Prostate gland (tissue), 2 donors: ENCODE measurements around the gene JOSD1. TPM values are rescaled to one million over a fixed set of nuclear protein-coding genes. Genes with fewer than 3 reads are reported as not detected.

ENCODE experiments used
- DNase-seq: peaks from one replicate; pipeline ENCODE4 v3.0.0-alpha.2; 2019; ENCODE audit warnings: low spot score
- H3K27ac ChIP-seq, 2 donors: fragments of 200-600 bp; sonication (generic); 2 replicates each; pipeline ENCODE4 v1.5.1; 2017 to 2019
- H3K27me3 ChIP-seq: fragments of 200-600 bp; sonication (generic); replicated peaks from 2 replicates; pipeline ENCODE4 v1.5.1; 2019; ENCODE audit not compliant: insufficient read depth
- H3K36me3 ChIP-seq, 2 donors: fragments of 200-600 bp; sonication (generic); 1 replicate in 1 of 2; 2 replicates in 1 of 2; pipeline versions ENCODE4 v1.5.1 to v1.8.1; 2017 to 2019
- H3K4me1 ChIP-seq: fragments of 200-600 bp; sonication (generic); replicated peaks from 2 replicates; pipeline ENCODE4 v1.5.1; 2019
- H3K4me3 ChIP-seq, 2 donors: fragments of 200-600 bp; sonication (generic); 2 replicates each; pipeline ENCODE4 v1.5.1; 2017 to 2019
- H3K9me3 ChIP-seq: fragments of 200-600 bp; sonication (generic); 2 replicates; pipeline ENCODE4 v1.5.1; 2017
- POLR2A ChIP-seq: fragments of 450-650 bp; IDR thresholded peaks from one replicate; pipeline ENCODE4 v1.6.1; 2016; ENCODE audit warnings: antibody characterized with exemption, mild to moderate bottlenecking
- POLR2AphosphoS5 ChIP-seq: sonication (generic); formaldehyde crosslinking; IDR thresholded peaks from one replicate; pipeline ENCODE4 v1.6.1; 2017; ENCODE audit warnings: antibody characterized with exemption
- WGBS: methylation state at CpG from one replicate; pipeline ENCODE4 v1.1.5; 2018; 5-methylcytosine and 5-hydroxymethylcytosine counted together
- intact Hi-C: fragments of 100-400 bp; cut with DNase I; formaldehyde crosslinking; loops from one replicate; pipeline ENCODE4 v1.14.2; 2022
- total RNA-seq, 2 donors: library from RNA; depleted of rRNA; stranded (reverse); fragments of >200 nt; gene quantifications; one replicate each; pipeline ENCODE4 v1.1.0, GENCODE V29; 2016
- TF ChIP-seq, protein P1 (sequence below), 4 experiments: fragments of 200-600 bp in 2 of 4; fragments of 450-650 bp in 2 of 4; sonication (generic) in 2 of 4; IDR thresholded peaks; 1 replicate in 3 of 4; 2 replicates in 1 of 4; pipeline ENCODE4 v1.5.1; 2016 to 2019; ENCODE audit warnings: antibody characterized with exemption in 4 of 4, mild to moderate bottlenecking in 2 of 4, moderate library complexity in 2 of 4

JOSD1 gene
- total RNA-seq, 2 donors from 2014 or later, result 56.7 to 69.2 TPM

DNA sequence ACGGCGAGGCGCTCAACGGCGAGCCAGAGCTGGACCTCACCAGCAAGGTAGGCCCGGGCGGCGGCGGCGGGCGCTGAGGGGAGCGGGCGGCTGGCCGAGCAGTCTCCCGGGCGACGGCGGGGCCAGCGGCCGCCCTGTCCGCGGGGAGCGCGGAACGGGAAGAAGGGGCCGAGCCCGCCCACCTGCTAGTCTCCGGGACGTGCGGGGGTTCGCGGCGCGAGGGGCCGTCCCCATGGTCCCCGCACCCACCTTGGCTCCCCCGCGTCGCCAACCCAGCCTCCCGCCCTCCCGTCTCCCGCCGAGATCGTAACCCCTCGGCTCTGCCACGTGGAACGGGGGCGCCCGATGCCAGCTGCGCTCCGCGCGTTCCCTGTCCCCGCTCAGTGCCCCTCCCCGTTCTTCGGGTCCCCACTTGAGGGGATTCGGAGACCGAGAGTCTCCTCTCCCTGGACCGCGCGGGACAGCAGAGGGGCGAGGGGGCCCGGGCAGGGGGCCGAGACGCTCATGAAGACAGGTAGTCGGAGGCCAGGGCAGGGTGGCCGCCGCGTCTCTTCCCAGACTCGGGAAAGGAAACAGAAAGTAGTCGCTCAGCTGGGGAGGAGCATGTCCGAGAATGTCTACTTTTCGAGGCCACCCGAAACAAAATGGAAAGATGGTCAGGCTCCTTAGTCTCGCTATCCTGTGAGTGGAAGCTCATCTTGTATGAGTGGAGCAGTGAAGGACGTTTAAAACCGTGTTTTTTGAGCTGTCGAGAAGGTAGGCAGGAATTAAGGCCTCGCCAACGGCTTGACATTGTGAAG lies 5.6 kb upstream of the JOSD1 start:
- DNase-seq, result peak; percentile 21
- intact Hi-C loops, result loop anchor here (10.0 kb wide), 1 partner anchor 202 kb away; the partner anchor contains the start of gene DDX17

GRCh38 chr22:38705235-38706100 lies 4.7 kb upstream of the JOSD1 start, which contains the start of gene GTPBP1:
TSS of gene GTPBP1 (plus strand) at chr22:38705944. CDS start at chr22:38705956, 12 bp downstream.
- H3K36me3 ChIP-seq, result no peaks in the 10 kb centered on the region
- TF ChIP-seq POLR2AphosphoS5, result peak; percentile 100
- TF ChIP-seq POLR2A, result peak; percentile 100
- TF ChIP-seq, protein P1, sequence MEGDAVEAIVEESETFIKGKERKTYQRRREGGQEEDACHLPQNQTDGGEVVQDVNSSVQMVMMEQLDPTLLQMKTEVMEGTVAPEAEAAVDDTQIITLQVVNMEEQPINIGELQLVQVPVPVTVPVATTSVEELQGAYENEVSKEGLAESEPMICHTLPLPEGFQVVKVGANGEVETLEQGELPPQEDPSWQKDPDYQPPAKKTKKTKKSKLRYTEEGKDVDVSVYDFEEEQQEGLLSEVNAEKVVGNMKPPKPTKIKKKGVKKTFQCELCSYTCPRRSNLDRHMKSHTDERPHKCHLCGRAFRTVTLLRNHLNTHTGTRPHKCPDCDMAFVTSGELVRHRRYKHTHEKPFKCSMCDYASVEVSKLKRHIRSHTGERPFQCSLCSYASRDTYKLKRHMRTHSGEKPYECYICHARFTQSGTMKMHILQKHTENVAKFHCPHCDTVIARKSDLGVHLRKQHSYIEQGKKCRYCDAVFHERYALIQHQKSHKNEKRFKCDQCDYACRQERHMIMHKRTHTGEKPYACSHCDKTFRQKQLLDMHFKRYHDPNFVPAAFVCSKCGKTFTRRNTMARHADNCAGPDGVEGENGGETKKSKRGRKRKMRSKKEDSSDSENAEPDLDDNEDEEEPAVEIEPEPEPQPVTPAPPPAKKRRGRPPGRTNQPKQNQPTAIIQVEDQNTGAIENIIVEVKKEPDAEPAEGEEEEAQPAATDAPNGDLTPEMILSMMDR (IDR thresholded peaks at IDR 0.05), result peak in 1 of 4 experiments; percentile 41
- no peaks in the 10 kb centered on the region for H3K9me3 ChIP-seq
- WGBS, result under 1% methylated on average over 55 of the region's 55 CpGs
- H3K27ac ChIP-seq, result peak within 1 kb of the TSS; percentile 98 to 99
- H3K4me1 ChIP-seq, result peaks cover 11% of the 10 kb centered on the region
- intact Hi-C loops, result loop anchor here (2.0 to 10.0 kb wide), 2 partner anchors 49 to 201 kb away; partner anchors contain the start of genes DDX17 and SUN2
- no peaks in the 10 kb centered on the region for H3K27me3 ChIP-seq
- peak; percentile 100 for DNase-seq
- H3K4me3 ChIP-seq, result peak within 1 kb of the TSS; percentile 97 to 99

More for the DNA sequence above, 5.6 kb upstream of the JOSD1 start:
- H3K9me3 ChIP-seq, result no peaks in the 10 kb centered on the region
- no peak for TF ChIP-seq POLR2AphosphoS5
- peak overlapping the region; percentile 98 to 99 for H3K27ac ChIP-seq
- H3K27me3 ChIP-seq, result no peaks in the 10 kb centered on the region
- peak overlapping the region; percentile 97 to 99 for H3K4me3 ChIP-seq
- WGBS, result under 1% methylated on average over 69 of the region's 80 CpGs
- H3K36me3 ChIP-seq, result no peaks in the 10 kb centered on the region
- H3K4me1 ChIP-seq, result peaks cover 11% of the 10 kb centered on the region

DNA sequence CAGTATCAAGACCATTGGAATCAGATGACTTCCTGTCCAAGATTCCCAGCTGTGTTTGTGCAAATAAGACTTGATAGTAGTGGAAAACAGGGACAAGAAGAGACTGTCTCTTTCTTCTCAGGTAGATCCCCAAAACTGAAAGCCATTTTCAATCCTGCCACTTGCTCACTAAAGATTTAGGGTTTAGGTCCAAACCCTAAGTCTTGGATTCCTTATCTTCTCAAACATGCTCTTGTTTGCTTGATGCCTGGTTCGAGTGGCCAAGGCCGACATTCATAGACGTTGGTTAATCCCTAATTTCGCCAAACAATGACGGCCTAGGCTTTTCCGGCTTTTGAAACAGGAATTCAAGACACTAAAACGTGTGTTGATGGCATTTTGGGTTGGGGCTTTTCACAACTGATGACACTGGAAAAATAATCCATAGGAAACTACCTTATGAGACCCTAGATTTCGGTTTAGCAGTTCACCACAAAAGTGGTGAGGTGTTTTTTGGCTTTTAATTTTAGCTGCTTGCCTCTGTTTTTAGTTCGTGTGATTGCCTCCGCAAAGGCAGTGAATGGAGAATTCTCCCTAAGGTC lies 4.0 kb upstream of the JOSD1 start:
- no peak for TF ChIP-seq POLR2AphosphoS5
- TF ChIP-seq, protein P1 (IDR thresholded peaks at IDR 0.05), result no peak
- DNase-seq, result no peak
- Histone ChIP-seq H3K4me1 (peaks cover 11% of the 10 kb centered on the region), H3K27ac (peak overlapping the region; percentile 87 to 91), H3K9me3 (no peaks in the 10 kb centered on the region), H3K27me3 (no peaks in the 10 kb centered on the region), H3K36me3 (no peaks in the 10 kb centered on the region), H3K4me3 (peak overlapping the region; percentile 4 to 25)
- intact Hi-C loops, result loop anchor here (2.0 to 10.0 kb wide), 2 partner anchors 50 to 200 kb away; partner anchors contain the start of genes DDX17 and SUN2
- 14% methylated on average over 10 of the region's 10 CpGs for WGBS

DNA sequence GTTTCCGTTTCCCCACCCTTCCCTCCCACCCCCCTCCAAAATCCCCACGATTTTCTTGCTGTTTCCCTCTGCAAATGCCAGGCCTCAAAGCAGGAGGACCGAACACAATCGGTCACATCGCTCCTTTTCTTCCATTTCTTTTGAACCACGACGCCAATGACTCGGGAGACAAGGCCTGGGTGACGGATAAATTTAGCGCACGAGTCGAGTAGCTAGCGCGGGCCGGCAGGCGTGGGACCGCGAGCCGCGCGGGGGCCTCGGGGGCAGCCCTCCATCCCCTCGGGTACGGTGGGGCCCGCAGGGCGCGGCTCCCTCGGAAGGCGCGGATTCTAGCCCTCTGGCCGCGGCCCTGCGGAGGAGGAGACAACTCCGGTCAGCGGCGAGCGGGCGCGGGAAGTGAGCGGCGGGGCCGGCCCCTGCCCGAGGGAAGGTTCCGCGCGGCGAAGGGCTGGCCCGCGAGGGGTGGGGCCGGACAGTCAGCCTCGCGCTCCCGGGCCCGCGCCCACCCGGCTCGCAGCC lies 414 bp downstream of the JOSD1 start:
- no peaks in the 10 kb centered on the region for H3K9me3 ChIP-seq
- TF ChIP-seq POLR2AphosphoS5 (no peak), POLR2A (no peak)
- TF ChIP-seq, protein P1 (IDR thresholded peaks at IDR 0.05), result no peak
- no peaks in the 10 kb centered on the region for H3K36me3 ChIP-seq
- H3K4me1 ChIP-seq, result peaks cover 7% of the 10 kb centered on the region
- H3K27me3 ChIP-seq, result no peaks in the 10 kb centered on the region
- intact Hi-C loops, result loop anchor here (10.0 kb wide), 1 partner anchor 196 kb away; the partner anchor contains the start of gene DDX17
- DNase-seq, result no peak
- H3K4me3 ChIP-seq, result peak overlapping the region; percentile 82 to 88
- 0% methylated on average over 23 of the region's 57 CpGs for WGBS
- H3K27ac ChIP-seq, result peak overlapping the region; percentile 99 to 100
